Lower lobe of right lung (tissue), 2 donors: ENCODE data around the gene PHKA2. TPM values are rescaled to one million over a fixed set of nuclear protein-coding genes. Genes with fewer than 3 reads are reported as not detected.

ENCODE experiments used
- ATAC-seq, 2 donors: fragments of 200-7000 bp; cut with Tn5 transposase; one replicate each; pipeline ENCODE4 v1.9.1; 2020 to 2022; ENCODE audit warnings: mild to moderate bottlenecking in 2 of 2, moderate library complexity in 2 of 2
- DNase-seq: peaks from one replicate; pipeline ENCODE4 v3.0.0-alpha.2; 2020
- H3K27ac ChIP-seq: fragments of 200-600 bp; one replicate; pipeline ENCODE4 v1.8.0; 2022
- H3K27me3 ChIP-seq: fragments of 200-600 bp; one replicate; pipeline ENCODE4 v1.8.0; 2022; ENCODE audit warnings: low read depth
- H3K36me3 ChIP-seq: fragments of 200-600 bp; one replicate; pipeline ENCODE4 v1.8.0; 2022; ENCODE audit warnings: mild to moderate bottlenecking
- H3K4me1 ChIP-seq: fragments of 200-600 bp; one replicate; pipeline ENCODE4 v1.8.0; 2022
- H3K4me3 ChIP-seq: fragments of 200-600 bp; one replicate; pipeline ENCODE4 v1.8.0; 2022; ENCODE audit warnings: mild to moderate bottlenecking
- H3K9me3 ChIP-seq: fragments of 200-600 bp; one replicate; pipeline ENCODE4 v1.8.0; 2022
- CTCF ChIP-seq: fragments of 200-600 bp; IDR thresholded peaks from one replicate; pipeline ENCODE4 v1.8.0; 2022; ENCODE audit warnings: antibody characterized with exemption, mild to moderate bottlenecking
- intact Hi-C: fragments of 100-400 bp; cut with DNase I; formaldehyde crosslinking; loops from one replicate; pipeline ENCODE4 v1.11.0; 2022
- total RNA-seq: library from RNA; stranded (reverse); fragmentation: NEBNext Ultra II Directional; extraction: Animal tissue kit (Norgen Biotek cat#: 25700); gene quantifications from one replicate; pipeline ENCODE4 v1.2.1, GENCODE V29; 2021
- donor health status: DM: no; HTN: yes; CAD: no; lungs with severe emphysema.

Gene PHKA2
- total RNA-seq, 1 donor from 2014 or later = 27.5 TPM

- no peak for TF ChIP-seq CTCF
- H3K27me3 ChIP-seq = no peaks in the 10 kb centered on the region
- H3K4me3 ChIP-seq = no peak overlapping the region
- no peak overlapping the region for H3K27ac ChIP-seq
- H3K4me1 ChIP-seq = no peaks in the 10 kb centered on the region
- no peaks in the 10 kb centered on the region for H3K9me3 ChIP-seq
- ATAC-seq (no peak), DNase-seq (no peak)
- no peaks in the 10 kb centered on the region for H3K36me3 ChIP-seq
- intact Hi-C loops = no loop called here
Measured at GRCh38 chrX:18951032-18951431, 32.9 kb downstream of the PHKA2 start.

- Histone ChIP-seq H3K36me3 (no peaks in the 10 kb centered on the region), H3K4me1 (no peaks in the 10 kb centered on the region), H3K4me3 (no peak overlapping the region), H3K9me3 (no peaks in the 10 kb centered on the region), H3K27me3 (no peaks in the 10 kb centered on the region), H3K27ac (no peak overlapping the region)
- no peak for TF ChIP-seq CTCF
- intact Hi-C loops = no loop called here
- DNase-seq (no peak), ATAC-seq (no peak)
Measured at GRCh38 chrX:18949944-18950301, 34.0 kb downstream of the PHKA2 start.

- no peak for TF ChIP-seq CTCF
- Histone ChIP-seq H3K27ac (no peak overlapping the region), H3K4me1 (no peaks in the 10 kb centered on the region), H3K36me3 (peaks cover 4% of the 10 kb centered on the region), H3K9me3 (no peaks in the 10 kb centered on the region), H3K4me3 (no peak overlapping the region), H3K27me3 (no peaks in the 10 kb centered on the region)
- intact Hi-C loops = no loop called here
- ATAC-seq = no peak
- no peak for DNase-seq
Measured at GRCh38 chrX:18949291-18949943, 34.5 kb downstream of the PHKA2 start.

GRCh38 chrX:18946611-18947010 lies 37.3 kb downstream of the PHKA2 start:
- DNase-seq (no peak), ATAC-seq (no peak)
- intact Hi-C loops = no loop called here
- TF ChIP-seq CTCF = no peak
- no peaks in the 10 kb centered on the region for H3K27me3 ChIP-seq
- H3K27ac ChIP-seq = no peak overlapping the region
- no peak overlapping the region for H3K4me3 ChIP-seq
- H3K9me3 ChIP-seq = no peaks in the 10 kb centered on the region
- H3K36me3 ChIP-seq = peaks cover 4% of the 10 kb centered on the region
- H3K4me1 ChIP-seq = no peaks in the 10 kb centered on the region

- H3K36me3 ChIP-seq = peaks cover 8% of the 10 kb centered on the region
- H3K27ac ChIP-seq = no peak overlapping the region
- no peaks in the 10 kb centered on the region for H3K27me3 ChIP-seq
- TF ChIP-seq CTCF = no peak
- ATAC-seq (no peak), DNase-seq (no peak)
- intact Hi-C loops = no loop called here
- no peaks in the 10 kb centered on the region for H3K4me1 ChIP-seq
- no peak overlapping the region for H3K4me3 ChIP-seq
- no peaks in the 10 kb centered on the region for H3K9me3 ChIP-seq
Measured at GRCh38 chrX:18946157-18946556, 37.8 kb downstream of the PHKA2 start.

GRCh38 chrX:18945483-18945882 lies 38.4 kb downstream of the PHKA2 start:
- Histone ChIP-seq H3K27ac (no peak overlapping the region), H3K27me3 (no peaks in the 10 kb centered on the region), H3K9me3 (no peaks in the 10 kb centered on the region), H3K36me3 (peaks cover 9% of the 10 kb centered on the region), H3K4me1 (no peaks in the 10 kb centered on the region), H3K4me3 (no peak overlapping the region)
- DNase-seq = no peak
- ATAC-seq = no peak
- intact Hi-C loops = no loop called here
- TF ChIP-seq CTCF = no peak
